Measurements from ENCODE around the gene SEPTIN1.

The SEPTIN1 gene

GRCh38 chr16:30407102-30407803 lies 24.9 kb upstream of the SEPTIN1 start, which contains the start of gene ZNF771 (continued):
- no peak for TF ChIP-seq ZNF704 (tag by site-specific recombination; IDR thresholded peaks at IDR 0.05)
- no peak for TF ChIP-seq ZNF571 (tag by site-specific recombination; IDR thresholded peaks at IDR 0.05)
- TF ChIP-seq ZNF155 (tag by site-specific recombination; IDR thresholded peaks at IDR 0.05), result no peak
- TF ChIP-seq ZBTB48 (tag by site-specific recombination; IDR thresholded peaks at IDR 0.05), result 0 out of 2 replicates have a peak, but pooled peaks have one; percentile 9
- no peak for TF ChIP-seq AEBP2 (tag by site-specific recombination; IDR thresholded peaks at IDR 0.05; ENCODE audit: borderline replicate concordance)
- no peak for TF ChIP-seq ZNF514 (tag by site-specific recombination; IDR thresholded peaks at IDR 0.05)
- TF ChIP-seq SCRT2 (tag by site-specific recombination; IDR thresholded peaks at IDR 0.05), result peak; percentile 99
- peak; percentile 11; the same call in 1 of the 2 replicates for TF ChIP-seq ZSCAN18 (tag by site-specific recombination; IDR thresholded peaks at IDR 0.05)
- no peak for TF ChIP-seq ZBTB49 (tag by site-specific recombination; IDR thresholded peaks at IDR 0.05; ENCODE audit: low read depth)
- no peak for TF ChIP-seq ZNF747 (tag by site-specific recombination; IDR thresholded peaks at IDR 0.05)
- peak; percentile 82 for TF ChIP-seq ZFP69B (tag by site-specific recombination; IDR thresholded peaks at IDR 0.05)
- TF ChIP-seq ZNF549 (tag by site-specific recombination; IDR thresholded peaks at IDR 0.05), result no peak
- TF ChIP-seq ZNF624 (tag by site-specific recombination; IDR thresholded peaks at IDR 0.05), result no peak
- TF ChIP-seq ZNF341 (tag by site-specific recombination; IDR thresholded peaks at IDR 0.05; ENCODE audit: low read depth), result peak; percentile 83
- peak; percentile 93 for TF ChIP-seq KLF7 (tag by site-specific recombination; IDR thresholded peaks at IDR 0.05; ENCODE audit: borderline replicate concordance)
- TF ChIP-seq BCL6B (tag by site-specific recombination; IDR thresholded peaks at IDR 0.05), result no peak
- no peak for TF ChIP-seq ZNF416 (tag by site-specific recombination; IDR thresholded peaks at IDR 0.05)
- peak; percentile 87 for TF ChIP-seq ZXDB (tag by site-specific recombination; IDR thresholded peaks at IDR 0.05)
- no peak for TF ChIP-seq ZSCAN16 (tag by site-specific recombination; IDR thresholded peaks at IDR 0.05)
- no peak for TF ChIP-seq ZNF621 (tag by site-specific recombination; IDR thresholded peaks at IDR 0.05)
- peak; percentile 81 for TF ChIP-seq CTCF (tag by site-specific recombination; IDR thresholded peaks at IDR 0.05)
- TF ChIP-seq ZSCAN5A (tag by site-specific recombination; IDR thresholded peaks at IDR 0.05), result peak; percentile 78; the same call in 1 of the 2 replicates
- TF ChIP-seq REPIN1 (tag by site-specific recombination; IDR thresholded peaks at IDR 0.05; ENCODE audit: low read depth), result 0 out of 2 replicates have a peak, but pooled peaks have one; percentile 13
- peak; percentile 89 for TF ChIP-seq SP2 (tag by site-specific recombination; IDR thresholded peaks at IDR 0.05)
- 0 out of 2 replicates have a peak, but pooled peaks have one; percentile 37 for TF ChIP-seq TRIM28 (IDR thresholded peaks at IDR 0.05; ENCODE audit: borderline replicate concordance, low read length)
- no peak for TF ChIP-seq TCF7L2 (IDR thresholded peaks at IDR 0.05; ENCODE audit: borderline replicate concordance, low read depth, low read length)
- TF ChIP-seq GLIS1 (tag by site-specific recombination; IDR thresholded peaks at IDR 0.05), result peak; percentile 56
- TF ChIP-seq ZNF19 (tag by site-specific recombination; IDR thresholded peaks at IDR 0.05; ENCODE audit: low read depth), result no peak
- no peak for TF ChIP-seq ZNF138 (tag by site-specific recombination; IDR thresholded peaks at IDR 0.05; ENCODE audit: borderline replicate concordance)
- no peak for TF ChIP-seq ZNF433 (tag by site-specific recombination; IDR thresholded peaks at IDR 0.05; ENCODE audit: low read depth)

Measured in HEK293 (cell line).